T-helper 9 cell (primary cell): ENCODE results near the gene NLRP8.
"Not testable (repeated sequence)": the region's sequence is repeated elsewhere in the genome, so short reads cannot be mapped to it uniquely, and the experiment has no call there.

Experiments used
- DNase-seq: peaks from one replicate; pipeline ENCODE4 v3.0.0-alpha.2; 2020
- total RNA-seq, 2 donors: gene quantifications; one replicate each; lab custom pipeline; 2026; lab: John Stamatoyannopoulos, UW

NLRP8 gene
- 0 reads per million in 2 donors for total RNA-seq

GRCh38 chr19:55947532-55947931, at the start of gene NLRP8:
Gene NLRP8, plus strand, starts transcription at chr19:55947832.
- no peak for DNase-seq

GRCh38 chr19:55898911-55899310, 48.7 kb upstream of the NLRP8 start:
- no peak for DNase-seq

- no peak for DNase-seq
These were observed 46.1 kb upstream of the NLRP8 start for GRCh38 chr19:55901369-55902079.

GRCh38 chr19:55902080-55902751, 45.4 kb upstream of the NLRP8 start:
- no peak for DNase-seq

- DNase-seq: no peak
These were observed 40.3 kb upstream of the NLRP8 start for GRCh38 chr19:55907286-55907685.

- no peak for DNase-seq
These were observed 39.9 kb upstream of the NLRP8 start for GRCh38 chr19:55907746-55908145.

- DNase-seq: no peak
These were observed 37.8 kb upstream of the NLRP8 start for GRCh38 chr19:55909801-55910200.

- no peak for DNase-seq
These were observed 34.7 kb upstream of the NLRP8 start for GRCh38 chr19:55912916-55913315.

- no peak for DNase-seq
These were observed 33.9 kb upstream of the NLRP8 start for GRCh38 chr19:55913643-55914268.

- no peak for DNase-seq
These were observed 24.1 kb upstream of the NLRP8 start for GRCh38 chr19:55923556-55923955.

- no peak for DNase-seq
These were observed 19.6 kb upstream of the NLRP8 start for GRCh38 chr19:55927991-55928390.

- DNase-seq: not testable (repeated sequence)
These were observed 18.4 kb upstream of the NLRP8 start for GRCh38 chr19:55929258-55929657.

- no peak for DNase-seq
These were observed 16.6 kb upstream of the NLRP8 start for GRCh38 chr19:55930996-55931515.

- DNase-seq: no peak
These were observed 15.7 kb upstream of the NLRP8 start, which contains the start of gene NLRP13 for GRCh38 chr19:55931936-55932386. Gene NLRP13, minus strand, starts transcription at chr19:55932336. Its CDS starts 25 bp downstream, at chr19:55932311.

- no peak for DNase-seq
These were observed 12.4 kb upstream of the NLRP8 start for GRCh38 chr19:55935206-55935605.

- no peak for DNase-seq
These were observed 8.4 kb upstream of the NLRP8 start for GRCh38 chr19:55939206-55939605.

GRCh38 chr19:55940306-55940705, 7.3 kb upstream of the NLRP8 start:
- no peak for DNase-seq

- DNase-seq: not testable (repeated sequence)
These were observed 2.9 kb downstream of the NLRP8 start for GRCh38 chr19:55950566-55950965.

GRCh38 chr19:55956431-55956830, 8.8 kb downstream of the NLRP8 start:
- DNase-seq: no peak

- no peak for DNase-seq
These were observed 10.7 kb downstream of the NLRP8 start for GRCh38 chr19:55958356-55958755.

- DNase-seq: no peak
These were observed 12.5 kb downstream of the NLRP8 start for GRCh38 chr19:55959996-55960675.

GRCh38 chr19:55962186-55962585, 14.6 kb downstream of the NLRP8 start:
- DNase-seq: no peak

- no peak for DNase-seq
These were observed 26.4 kb downstream of the NLRP8 start for GRCh38 chr19:55973982-55974381.
